ENCODE data around the gene MGA. TPM values are rescaled to one million over a fixed set of nuclear protein-coding genes. Genes with fewer than 3 reads are reported as not detected.

MGA gene
- total and polyA plus RNA-seq, 2 of the 8 experiments (the other 6 are each of a cell fraction or from before 2014, with no cell fraction given), result 7.6 to 53.2 TPM

DNA sequence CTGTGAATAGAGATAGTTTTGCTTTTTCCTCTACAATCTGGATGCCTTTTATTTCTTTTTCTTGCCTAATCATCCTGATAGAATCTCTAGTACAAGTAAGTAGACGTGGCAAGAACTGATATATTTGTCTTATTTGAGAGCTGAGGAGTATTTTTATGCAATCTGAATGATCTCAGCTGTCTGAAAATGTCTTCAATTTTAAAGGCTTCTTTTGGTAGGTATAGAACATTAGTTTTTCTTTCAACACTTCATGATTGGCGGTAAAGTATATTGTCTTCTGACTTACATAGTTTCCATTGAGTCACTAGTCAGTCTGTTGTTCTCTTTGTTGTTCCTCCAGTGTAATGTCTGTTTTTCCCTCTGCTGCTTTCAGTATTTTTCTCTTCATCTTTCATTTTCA, 31.3 kb downstream of the MGA start:
- Histone ChIP-seq H4K91ac (replicated peaks; ENCODE audit: insufficient read length, low read length) (no peak overlapping the region), H3K9me3 (ENCODE audit: insufficient read depth in 2 of 2, low read depth in 1 of 2, low read length in 1 of 2) (no peaks in the 10 kb centered on the region), H2AK5ac (ENCODE audit: low read depth, low read length) (no peak overlapping the region), H3K9ac (replicated peaks in 1 of 4; ENCODE audit: extremely low read depth in 1 of 4, low read depth in 3 of 4, low read length in 3 of 4) (no peak overlapping the region), H4K8ac (ENCODE audit: extremely low read depth, insufficient read depth, low read length) (no peak overlapping the region), H3K79me1 (ENCODE audit: low read depth, low read length) (peaks cover 5% of the 10 kb centered on the region; the same call in 1 of the 2 replicates), H3K4me1 (replicated peaks in 1 of 4; ENCODE audit: control insufficient read depth in 3 of 4, insufficient read depth in 4 of 4, low read length in 3 of 4) (no peaks in the 10 kb centered on the region), H2BK15ac (ENCODE audit: low read length) (no peak overlapping the region), H2BK12ac (ENCODE audit: low read depth, low read length) (no peak overlapping the region), H4K20me1 (replicated peaks in 1 of 2; ENCODE audit: control insufficient read depth in 1 of 2, insufficient read depth in 2 of 2, low read length in 2 of 2) (peaks cover 0 to 2% of the 10 kb centered on the region in 2 experiments), H3K4me3 (ENCODE audit: extremely low read depth in 1 of 4, insufficient read depth in 2 of 4, low read depth in 3 of 4, low read length in 4 of 4) (no peak overlapping the region), H3K56ac (replicated peaks; ENCODE audit: insufficient read length, low read depth, low read length) (no peak overlapping the region), H3K4me2 (ENCODE audit: insufficient read depth in 1 of 2, low read depth in 2 of 2, low read length in 2 of 2) (no peak overlapping the region), H3K18ac (ENCODE audit: extremely low read depth, low read length) (no peak overlapping the region), H2BK5ac (ENCODE audit: low read depth, low read length) (no peak overlapping the region), H3K14ac (ENCODE audit: insufficient read length) (no peak overlapping the region), H3K23ac (ENCODE audit: insufficient read length) (no peak overlapping the region), H3K79me2 (ENCODE audit: control insufficient read depth in 1 of 2, insufficient read depth in 2 of 2, low read length in 2 of 2) (peaks cover 3 to 86% of the 10 kb centered on the region in 2 experiments; a peak in 2 of 4 replicates), H4K5ac (ENCODE audit: insufficient read length, low read depth, low read length) (no peak overlapping the region), H2AFZ (ENCODE audit: low read length) (no peak overlapping the region), H3K27me3 (replicated peaks in 1 of 4; ENCODE audit: control insufficient read depth in 3 of 4, extremely low read depth in 1 of 4, insufficient read depth in 3 of 4, low read length in 3 of 4) (no peaks in the 10 kb centered on the region), H3K23me2 (ENCODE audit: low read depth, low read length) (0 out of 2 replicates have a peak, but pooled peaks cover 2% of the 10 kb centered on the region), H3K4ac (replicated peaks; ENCODE audit: insufficient read length, low read depth, low read length) (no peak overlapping the region), H3K27ac (ENCODE audit: low read depth, low read length) (no peak overlapping the region), H2BK20ac (ENCODE audit: low read length) (no peak overlapping the region), H2BK120ac (replicated peaks; ENCODE audit: low read depth, low read length) (no peak overlapping the region), H3K36me3 (ENCODE audit: control insufficient read depth in 2 of 4, insufficient read depth in 4 of 4, low read length in 3 of 4) (peaks cover 0 to under 1% (median 0%) of the 10 kb centered on the region in 4 experiments; a peak in 1 of 8 replicates)
- POLR2A ChIA-PET (ENCODE audit: partially characterized antibody), result no interaction called here
- CTCF ChIA-PET (ENCODE audit: partially characterized antibody), result interaction anchor here (1.1 kb wide), 1 partner anchor 111 kb away, joined by 3 read pairs; no protein-coding TSS in a partner anchor
- DNase-seq (ENCODE audit: low read depth in 1 of 2, low spot score in 2 of 2) (no peak), FAIRE-seq (no peak)
- WGBS, 2 experiments (ENCODE audit: extremely low coverage in 1 of 2, insufficient coverage in 1 of 2, insufficient read length in 1 of 2, insufficient replicate concordance in 2 of 2, low coverage in 1 of 2, low lambda C conversion rate in 2 of 2, missing lambda C conversion rate in 1 of 2), result 83% methylated on average over 2 of the region's 2 CpGs; no CpG with 5 or more reads in 1 of the 2 experiments
- TF ChIP-seq SIX5 (IDR thresholded peaks at IDR 0.05; ENCODE audit: low read depth, low read length) (no peak), RXRA (IDR thresholded peaks at IDR 0.05; ENCODE audit: insufficient read depth, low read depth, low read length) (no peak), SUZ12 (IDR thresholded peaks at IDR 0.05; ENCODE audit: low read length) (no peak)
- TF ChIP-seq, protein P1, sequence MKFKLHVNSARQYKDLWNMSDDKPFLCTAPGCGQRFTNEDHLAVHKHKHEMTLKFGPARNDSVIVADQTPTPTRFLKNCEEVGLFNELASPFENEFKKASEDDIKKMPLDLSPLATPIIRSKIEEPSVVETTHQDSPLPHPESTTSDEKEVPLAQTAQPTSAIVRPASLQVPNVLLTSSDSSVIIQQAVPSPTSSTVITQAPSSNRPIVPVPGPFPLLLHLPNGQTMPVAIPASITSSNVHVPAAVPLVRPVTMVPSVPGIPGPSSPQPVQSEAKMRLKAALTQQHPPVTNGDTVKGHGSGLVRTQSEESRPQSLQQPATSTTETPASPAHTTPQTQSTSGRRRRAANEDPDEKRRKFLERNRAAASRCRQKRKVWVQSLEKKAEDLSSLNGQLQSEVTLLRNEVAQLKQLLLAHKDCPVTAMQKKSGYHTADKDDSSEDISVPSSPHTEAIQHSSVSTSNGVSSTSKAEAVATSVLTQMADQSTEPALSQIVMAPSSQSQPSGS (IDR thresholded peaks at IDR 0.05; ENCODE audit: low read length), result no peak

Data from H1 (cell line).